ENCODE data around the gene MTIF3. TPM values are rescaled to one million over a fixed set of nuclear protein-coding genes. Genes with fewer than 3 reads are reported as not detected.
A peak's percentile ranks its signal among the peaks of the same experiment; 100 is the strongest.

MTIF3 gene
- total RNA-seq, 1 experiment from 2014 or later = 41.8 TPM

DNA sequence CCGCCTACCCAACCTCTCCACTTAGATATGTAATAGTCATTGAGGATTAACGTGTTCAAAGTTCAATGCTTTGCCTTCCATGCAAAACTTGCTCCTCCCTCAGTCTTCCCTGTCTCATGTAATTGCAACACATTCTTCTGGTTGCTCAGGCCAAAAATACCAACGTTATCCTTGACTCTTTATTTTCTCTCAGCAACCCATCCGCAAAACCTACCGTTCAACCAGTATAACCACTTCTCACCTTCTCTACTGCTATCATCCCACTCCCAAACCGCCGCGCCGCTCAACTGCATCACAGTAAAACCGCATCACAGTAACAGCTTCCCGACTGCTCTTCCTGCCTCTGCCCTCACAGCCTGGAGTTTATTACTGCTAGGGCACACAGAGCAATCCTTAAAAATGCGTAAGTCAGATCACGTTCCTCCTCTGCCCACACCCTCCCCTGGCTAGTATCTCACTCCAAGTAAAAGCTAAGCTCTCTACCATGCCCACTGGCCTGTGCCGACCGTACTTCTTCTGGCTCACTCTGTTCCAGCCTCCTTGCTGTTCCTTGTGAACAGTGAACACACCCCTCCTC lies 8.2 kb downstream of the MTIF3 start:
- peak; percentile 73 to 83 for DNase-seq
- intact Hi-C loops (cut with micrococcal nuclease; ENCODE audit: unreplicated experiment) = loop anchor here (1.0 to 2.0 kb wide), 2 partner anchors 8 to 17 kb away; partner anchors contain the start of genes GTF3A and MTIF3
- peaks cover 20% of the 10 kb centered on the region for H3K36me3 Mint-ChIP-seq (ENCODE audit: insufficient read depth, unreplicated experiment)
- TSS peak; percentile 65 for BruUV-seq (replicated peaks)
- no peaks in the 10 kb centered on the region; the same call in 1 of the 2 replicates for H3K36me3 ChIP-seq (ENCODE audit: control insufficient read depth, insufficient read depth, low read length)
- TF ChIP-seq, protein P1, sequence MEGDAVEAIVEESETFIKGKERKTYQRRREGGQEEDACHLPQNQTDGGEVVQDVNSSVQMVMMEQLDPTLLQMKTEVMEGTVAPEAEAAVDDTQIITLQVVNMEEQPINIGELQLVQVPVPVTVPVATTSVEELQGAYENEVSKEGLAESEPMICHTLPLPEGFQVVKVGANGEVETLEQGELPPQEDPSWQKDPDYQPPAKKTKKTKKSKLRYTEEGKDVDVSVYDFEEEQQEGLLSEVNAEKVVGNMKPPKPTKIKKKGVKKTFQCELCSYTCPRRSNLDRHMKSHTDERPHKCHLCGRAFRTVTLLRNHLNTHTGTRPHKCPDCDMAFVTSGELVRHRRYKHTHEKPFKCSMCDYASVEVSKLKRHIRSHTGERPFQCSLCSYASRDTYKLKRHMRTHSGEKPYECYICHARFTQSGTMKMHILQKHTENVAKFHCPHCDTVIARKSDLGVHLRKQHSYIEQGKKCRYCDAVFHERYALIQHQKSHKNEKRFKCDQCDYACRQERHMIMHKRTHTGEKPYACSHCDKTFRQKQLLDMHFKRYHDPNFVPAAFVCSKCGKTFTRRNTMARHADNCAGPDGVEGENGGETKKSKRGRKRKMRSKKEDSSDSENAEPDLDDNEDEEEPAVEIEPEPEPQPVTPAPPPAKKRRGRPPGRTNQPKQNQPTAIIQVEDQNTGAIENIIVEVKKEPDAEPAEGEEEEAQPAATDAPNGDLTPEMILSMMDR (IDR thresholded peaks at IDR 0.05; ENCODE audit: insufficient read depth in 1 of 2, low read depth in 1 of 2, low read length in 1 of 2, severe bottlenecking in 1 of 2, unreplicated experiment in 1 of 2) = no peak
- CTCF ChIA-PET = interaction anchor here (0.9 to 2.1 kb wide), 8 partner anchors 9 to 384 kb away, joined by 3 to 12 read pairs (median 6); no protein-coding TSS in a partner anchor
- H3K4me1 ChIP-seq = peaks cover 26% of the 10 kb centered on the region
- H3K27me3 Mint-ChIP-seq (ENCODE audit: insufficient read depth, unreplicated experiment) = no peaks in the 10 kb centered on the region
- no peaks in the 10 kb centered on the region for H3K9me3 ChIP-seq
- H3K27me3 ChIP-seq (replicated peaks; ENCODE audit: control insufficient read depth, insufficient read depth, low read length) = no peaks in the 10 kb centered on the region
- H3K4me3 Mint-ChIP-seq (ENCODE audit: unreplicated experiment) = peak overlapping the region; percentile 68
- H3K9me3 Mint-ChIP-seq (ENCODE audit: unreplicated experiment) = no peaks in the 10 kb centered on the region
- H3K27ac Mint-ChIP-seq (ENCODE audit: unreplicated experiment) = peak overlapping the region; percentile 81
- POLR2A ChIA-PET = interaction anchor here (1.0 to 1.8 kb wide), 3 partner anchors 9 to 179 kb away, joined by 3 to 20 read pairs (median 4); no protein-coding TSS in a partner anchor
- H3K4me1 Mint-ChIP-seq (ENCODE audit: low read depth, unreplicated experiment) = peaks cover 26% of the 10 kb centered on the region
- H3K4me3 ChIP-seq (ENCODE audit: low read depth, low read length) = peak overlapping the region; percentile 23

DNA sequence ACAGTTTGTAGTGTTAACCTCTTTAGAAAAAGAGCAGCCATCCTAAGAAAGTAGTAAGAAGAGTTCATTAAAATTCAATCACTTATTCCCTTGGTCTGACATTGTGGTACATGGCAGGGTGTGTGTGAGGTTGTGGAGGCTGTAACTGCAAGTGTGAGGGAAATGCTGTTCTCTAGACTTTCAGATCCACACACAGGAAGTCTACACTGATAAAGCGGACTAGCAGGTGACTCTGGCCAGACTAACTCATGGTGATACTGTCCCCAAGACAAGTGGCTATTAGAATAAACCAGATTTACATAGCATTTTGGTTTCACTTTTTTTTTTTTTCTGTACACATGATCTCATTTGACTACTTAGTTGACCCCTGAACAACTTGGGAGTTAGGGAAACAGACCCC lies 10.0 kb downstream of the MTIF3 start:
- no TSS peak for BruUV-seq (replicated peaks)
- Mint-ChIP-seq H3K4me1 (ENCODE audit: low read depth, unreplicated experiment) (peaks cover 26% of the 10 kb centered on the region), H3K27me3 (ENCODE audit: insufficient read depth, unreplicated experiment) (no peaks in the 10 kb centered on the region), H3K4me3 (ENCODE audit: unreplicated experiment) (no peak overlapping the region), H3K36me3 (ENCODE audit: insufficient read depth, unreplicated experiment) (peaks cover 34% of the 10 kb centered on the region), H3K27ac (ENCODE audit: unreplicated experiment) (peak overlapping the region; percentile 6), H3K9me3 (ENCODE audit: unreplicated experiment) (no peaks in the 10 kb centered on the region)
- ChIA-PET POLR2A (no interaction called here), CTCF (interaction anchor here (0.7 kb wide), 1 partner anchor 488 kb away, joined by 4 read pairs; no protein-coding TSS in a partner anchor)
- no peaks in the 10 kb centered on the region for H3K27me3 ChIP-seq (replicated peaks; ENCODE audit: control insufficient read depth, insufficient read depth, low read length)
- no peaks in the 10 kb centered on the region; the same call in 1 of the 2 replicates for H3K36me3 ChIP-seq (ENCODE audit: control insufficient read depth, insufficient read depth, low read length)
- H3K4me1 ChIP-seq = peaks cover 26% of the 10 kb centered on the region
- DNase-seq = no peak
- intact Hi-C loops (cut with micrococcal nuclease; ENCODE audit: unreplicated experiment) = no loop called here
- H3K9me3 ChIP-seq = no peaks in the 10 kb centered on the region
- H3K4me3 ChIP-seq (ENCODE audit: low read depth, low read length) = no peak overlapping the region
- TF ChIP-seq, protein P1 (IDR thresholded peaks at IDR 0.05; ENCODE audit: insufficient read depth in 1 of 2, low read depth in 1 of 2, low read length in 1 of 2, severe bottlenecking in 1 of 2, unreplicated experiment in 1 of 2) = no peak

DNA sequence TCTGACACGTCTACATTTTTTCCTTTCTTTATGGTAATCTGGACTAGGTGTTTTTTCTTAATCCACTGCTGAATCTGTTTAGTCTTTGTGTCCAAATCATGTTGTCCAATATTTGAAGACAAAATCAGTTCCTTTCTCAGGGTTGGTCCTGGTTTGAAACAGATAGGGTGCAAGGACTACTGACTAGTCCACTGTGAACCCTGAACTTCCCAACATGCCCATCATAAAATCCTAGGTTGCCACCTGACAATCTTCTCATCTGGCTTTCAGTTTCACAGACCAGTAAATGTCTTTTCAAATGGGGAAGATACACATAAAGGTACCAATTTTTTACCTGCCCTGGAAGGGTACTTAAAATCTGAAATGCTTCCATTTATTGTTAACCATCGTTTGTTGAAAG lies 13.2 kb downstream of the MTIF3 start:
- no peak overlapping the region for H3K27ac Mint-ChIP-seq (ENCODE audit: unreplicated experiment)
- peaks cover 59% of the 10 kb centered on the region for H3K36me3 Mint-ChIP-seq (ENCODE audit: insufficient read depth, unreplicated experiment)
- ChIA-PET CTCF (no interaction called here), POLR2A (no interaction called here)
- DNase-seq = no peak
- no peaks in the 10 kb centered on the region for H3K27me3 Mint-ChIP-seq (ENCODE audit: insufficient read depth, unreplicated experiment)
- no peaks in the 10 kb centered on the region for H3K9me3 Mint-ChIP-seq (ENCODE audit: unreplicated experiment)
- intact Hi-C loops (cut with micrococcal nuclease; ENCODE audit: unreplicated experiment) = no loop called here
- peaks cover 3% of the 10 kb centered on the region for H3K36me3 ChIP-seq (ENCODE audit: control insufficient read depth, insufficient read depth, low read length)
- TF ChIP-seq, protein P1 (IDR thresholded peaks at IDR 0.05; ENCODE audit: insufficient read depth in 1 of 2, low read depth in 1 of 2, low read length in 1 of 2, severe bottlenecking in 1 of 2, unreplicated experiment in 1 of 2) = no peak
- peaks cover 18% of the 10 kb centered on the region for H3K4me1 Mint-ChIP-seq (ENCODE audit: low read depth, unreplicated experiment)
- no peaks in the 10 kb centered on the region for H3K9me3 ChIP-seq
- BruUV-seq (replicated peaks) = no TSS peak
- no peaks in the 10 kb centered on the region for H3K27me3 ChIP-seq (replicated peaks; ENCODE audit: control insufficient read depth, insufficient read depth, low read length)
- no peak overlapping the region for H3K4me3 ChIP-seq (ENCODE audit: low read depth, low read length)
- H3K4me3 Mint-ChIP-seq (ENCODE audit: unreplicated experiment) = no peak overlapping the region
- peaks cover 11% of the 10 kb centered on the region for H3K4me1 ChIP-seq

Data from Caco-2 (cell line).